ENCODE data around the gene TP53I13. TPM values are rescaled to one million over a fixed set of nuclear protein-coding genes. Genes with fewer than 3 reads are reported as not detected.

Gene TP53I13
- total and polyA plus RNA-seq, 10 of the 15 experiments (the other 5 are each of a cell fraction or from before 2014, with no cell fraction given), result 0.31 to 45.1 (median 19.5) TPM; not detected in 1

- no peak for TF ChIP-seq DPF2 (IDR thresholded peaks at IDR 0.05)
- no peak for TF ChIP-seq SREBF1 (IDR thresholded peaks at IDR 0.05; ENCODE audit: low read length)
- no peak for TF ChIP-seq SKIL (IDR thresholded peaks at IDR 0.05; ENCODE audit: low read depth, poor library complexity, severe bottlenecking)
- no peak for TF ChIP-seq ZNF217 (IDR thresholded peaks at IDR 0.05)
- TF ChIP-seq NFXL1 (IDR thresholded peaks at IDR 0.05; ENCODE audit: borderline replicate concordance), result no peak
- no peak for TF ChIP-seq MXI1 (IDR thresholded peaks at IDR 0.05; ENCODE audit: low read depth, low read length)
These were observed 43.0 kb downstream of the TP53I13 start (continued) for GRCh38 chr17:29611351-29612093.

- ChIA-PET CTCF (interaction anchor here (1.0 kb wide), 1 partner anchor 15 kb away, joined by 3 read pairs; no protein-coding TSS in a partner anchor), RAD21 (ENCODE audit: unreplicated experiment) (interaction anchor here (0.8 kb wide), 1 partner anchor 20 kb away, joined by 3 read pairs; no protein-coding TSS in a partner anchor), SMC1A (ENCODE audit: uncharacterized antibody, unreplicated experiment) (interaction anchor here (0.9 kb wide), 1 partner anchor 31 kb away, joined by 5 read pairs; no protein-coding TSS in a partner anchor), POLR2A (no interaction called here)
- intact Hi-C loops (cut with micrococcal nuclease; ENCODE audit: unreplicated experiment), result loop anchor here (10.0 kb wide), 2 partner anchors 77 to 323 kb away; partner anchors contain the start of gene SSH2
- H3K9me3 ChIP-seq (replicated peaks; ENCODE audit: control insufficient read depth, insufficient read depth, low read length), result no peaks in the 10 kb centered on the region; the same call in 2 of the 3 replicates
- no peak overlapping the region for H3K4me2 ChIP-seq (ENCODE audit: control insufficient read depth, insufficient read depth)
- H4K20me1 ChIP-seq (ENCODE audit: control insufficient read depth, insufficient read depth), result no peaks in the 10 kb centered on the region
- in situ Hi-C loops (cut with MboI), result no loop called here
- H3K27me3 ChIP-seq (replicated peaks in 1 of 2; ENCODE audit: control insufficient read depth in 2 of 2, insufficient read depth in 2 of 2, low read length in 1 of 2), result peaks cover 4 to 6% of the 10 kb centered on the region in 2 experiments; a peak in 3 of 4 replicates
- no peak overlapping the region for H3K4me3 ChIP-seq
- WGBS (ENCODE audit: insufficient coverage, insufficient replicate concordance, low lambda C conversion rate, missing lambda C conversion rate), result 85% methylated on average over 12 of the region's 12 CpGs
- no TSS peak for BruUV-seq (replicated peaks)
- peaks cover 27% of the 10 kb centered on the region for H3K4me1 ChIP-seq (ENCODE audit: control insufficient read depth, insufficient read depth, low read length)
- no peak overlapping the region for H3K27ac ChIP-seq (ENCODE audit: control insufficient read depth, insufficient read depth)
- FAIRE-seq (no peak), ATAC-seq (no peak), DNase-seq (ENCODE audit: low read depth, low spot score) (no peak)
- no peaks in the 10 kb centered on the region for H3K36me3 ChIP-seq (ENCODE audit: control insufficient read depth in 2 of 2, insufficient read depth in 2 of 2, low read length in 1 of 2)
- H3K79me2 ChIP-seq (ENCODE audit: control insufficient read depth, insufficient read depth, low read length), result no peaks in the 10 kb centered on the region
- H2AFZ ChIP-seq (ENCODE audit: control insufficient read depth, low read depth, low read length), result no peak overlapping the region
- no peak overlapping the region for H3K9ac ChIP-seq (ENCODE audit: control insufficient read depth, insufficient read depth, low read length)
- no peak for TF ChIP-seq MEF2A (IDR thresholded peaks at IDR 0.05; ENCODE audit: insufficient read depth, low read depth, low read length)
- no peak for TF ChIP-seq CHD4 (IDR thresholded peaks at IDR 0.05)
- TF ChIP-seq CHD2 (IDR thresholded peaks at IDR 0.05; ENCODE audit: borderline replicate concordance, low read depth, low read length), result no peak
- no peak for TF ChIP-seq ZNF207 (IDR thresholded peaks at IDR 0.05; ENCODE audit: borderline replicate concordance)
- TF ChIP-seq MYC (IDR thresholded peaks at IDR 0.05; ENCODE audit: insufficient read depth, insufficient read length, insufficient replicate concordance, low read length, severe bottlenecking), result no peak
- TF ChIP-seq WRNIP1 (IDR thresholded peaks at IDR 0.05; ENCODE audit: borderline replicate concordance, low read depth, low read length), result no peak
- no peak for TF ChIP-seq IRF3 (IDR thresholded peaks at IDR 0.05)
- no peak for TF ChIP-seq SPI1 (IDR thresholded peaks at IDR 0.05; ENCODE audit: borderline replicate concordance, insufficient read depth, low read depth, low read length)
- no peak for TF ChIP-seq LARP7 (IDR thresholded peaks at IDR 0.05)
- TF ChIP-seq EGR1 (IDR thresholded peaks at IDR 0.05; ENCODE audit: borderline replicate concordance in 1 of 2, low read depth in 2 of 2, low read length in 2 of 2), result no peak
- TF ChIP-seq CBX5 (IDR thresholded peaks at IDR 0.05; ENCODE audit: low read depth), result no peak
- TF ChIP-seq SMAD5 (IDR thresholded peaks at IDR 0.05; ENCODE audit: low read depth), result no peak
These were observed 43.5 kb downstream of the TP53I13 start for GRCh38 chr17:29612094-29612403.
